Neuron (in vitro differentiated cells): ENCODE results near the gene PRIMA1.

ENCODE experiments used
- H2AFZ ChIP-seq: one replicate; pipeline ENCODE4 v1.6.1; 2013; ENCODE audit warnings: low read depth, mild to moderate bottlenecking, inconsistent platforms, low read length, moderate library complexity
- H3K27me3 ChIP-seq: one replicate; pipeline ENCODE4 v1.6.1; 2013; ENCODE audit warnings: low read length; ENCODE audit not compliant: insufficient read depth
- H3K36me3 ChIP-seq: one replicate; pipeline ENCODE4 v1.6.1; 2013; ENCODE audit warnings: low read length; ENCODE audit not compliant: insufficient read depth
- H3K4me1 ChIP-seq: one replicate; pipeline ENCODE4 v1.6.1; 2013; ENCODE audit warnings: low read length; ENCODE audit not compliant: insufficient read depth
- H3K4me3 ChIP-seq: 2 replicates; pipeline ENCODE4 v1.5.1; 2013; ENCODE audit warnings: mild to moderate bottlenecking, low read length, moderate library complexity
- H3K9me3 ChIP-seq: one replicate; pipeline ENCODE4 v1.6.1; 2013; ENCODE audit warnings: low read length

The PRIMA1 gene

GRCh38 chr14:93729993-93730392, 58.3 kb downstream of the PRIMA1 start:
- H3K9me3 ChIP-seq = no peaks in the 10 kb centered on the region
- no peak overlapping the region for H3K4me3 ChIP-seq
- no peak overlapping the region for H2AFZ ChIP-seq
- no peaks in the 10 kb centered on the region for H3K36me3 ChIP-seq
- no peaks in the 10 kb centered on the region for H3K4me1 ChIP-seq
- H3K27me3 ChIP-seq = no peaks in the 10 kb centered on the region

- no peaks in the 10 kb centered on the region for H3K9me3 ChIP-seq
Observed at GRCh38 chr14:93728651-93729016, 59.7 kb downstream of the PRIMA1 start.

GRCh38 chr14:93727917-93728650, 60.2 kb downstream of the PRIMA1 start:
- Histone ChIP-seq H2AFZ (no peak overlapping the region), H3K27me3 (no peaks in the 10 kb centered on the region), H3K4me1 (no peaks in the 10 kb centered on the region), H3K9me3 (no peaks in the 10 kb centered on the region), H3K4me3 (no peak overlapping the region), H3K36me3 (no peaks in the 10 kb centered on the region)

More at GRCh38 chr14:93728651-93729016, 59.7 kb downstream of the PRIMA1 start:
- Histone ChIP-seq H3K4me1 (no peaks in the 10 kb centered on the region), H3K36me3 (no peaks in the 10 kb centered on the region), H2AFZ (no peak overlapping the region), H3K27me3 (no peaks in the 10 kb centered on the region), H3K4me3 (no peak overlapping the region)

- no peaks in the 10 kb centered on the region for H3K4me1 ChIP-seq
- no peaks in the 10 kb centered on the region for H3K9me3 ChIP-seq
- no peaks in the 10 kb centered on the region for H3K36me3 ChIP-seq
- no peak overlapping the region for H2AFZ ChIP-seq
- no peak overlapping the region for H3K4me3 ChIP-seq
- no peaks in the 10 kb centered on the region for H3K27me3 ChIP-seq
Observed at GRCh38 chr14:93727039-93727740, 61.1 kb downstream of the PRIMA1 start.

GRCh38 chr14:93725993-93726392, 62.3 kb downstream of the PRIMA1 start:
- H2AFZ ChIP-seq = no peak overlapping the region
- no peaks in the 10 kb centered on the region for H3K36me3 ChIP-seq
- no peaks in the 10 kb centered on the region for H3K4me1 ChIP-seq
- H3K4me3 ChIP-seq = no peak overlapping the region
- no peaks in the 10 kb centered on the region for H3K9me3 ChIP-seq
- no peaks in the 10 kb centered on the region for H3K27me3 ChIP-seq

GRCh38 chr14:93725002-93725582, 63.2 kb downstream of the PRIMA1 start:
- H3K9me3 ChIP-seq = no peaks in the 10 kb centered on the region
- H2AFZ ChIP-seq = no peak overlapping the region
- no peaks in the 10 kb centered on the region for H3K4me1 ChIP-seq
- H3K27me3 ChIP-seq = no peaks in the 10 kb centered on the region
- no peak overlapping the region for H3K4me3 ChIP-seq
- no peaks in the 10 kb centered on the region for H3K36me3 ChIP-seq

- no peaks in the 10 kb centered on the region for H3K4me1 ChIP-seq
- no peaks in the 10 kb centered on the region for H3K9me3 ChIP-seq
Observed at GRCh38 chr14:93723001-93723400, 65.3 kb downstream of the PRIMA1 start.

GRCh38 chr14:93720981-93721483, 67.3 kb downstream of the PRIMA1 start:
- no peak overlapping the region for H3K4me3 ChIP-seq
- no peaks in the 10 kb centered on the region for H3K9me3 ChIP-seq
- H2AFZ ChIP-seq = no peak overlapping the region
- no peaks in the 10 kb centered on the region for H3K4me1 ChIP-seq
- H3K27me3 ChIP-seq = peaks cover 5% of the 10 kb centered on the region
- no peaks in the 10 kb centered on the region for H3K36me3 ChIP-seq

More at GRCh38 chr14:93723001-93723400, 65.3 kb downstream of the PRIMA1 start:
- no peak overlapping the region for H2AFZ ChIP-seq
- H3K36me3 ChIP-seq = no peaks in the 10 kb centered on the region
- H3K27me3 ChIP-seq = peaks cover 5% of the 10 kb centered on the region
- H3K4me3 ChIP-seq = no peak overlapping the region

- H2AFZ ChIP-seq = no peak overlapping the region
- no peak overlapping the region for H3K4me3 ChIP-seq
- H3K4me1 ChIP-seq = no peaks in the 10 kb centered on the region
- H3K27me3 ChIP-seq = peaks cover 5% of the 10 kb centered on the region
- no peaks in the 10 kb centered on the region for H3K36me3 ChIP-seq
- no peaks in the 10 kb centered on the region for H3K9me3 ChIP-seq
Observed at GRCh38 chr14:93720076-93720815, 68.0 kb downstream of the PRIMA1 start.

- Histone ChIP-seq H3K27me3 (peaks cover 8% of the 10 kb centered on the region), H2AFZ (no peak overlapping the region), H3K4me1 (no peaks in the 10 kb centered on the region), H3K36me3 (no peaks in the 10 kb centered on the region), H3K4me3 (no peak overlapping the region), H3K9me3 (no peaks in the 10 kb centered on the region)
Observed at GRCh38 chr14:93719256-93719655, 69.0 kb downstream of the PRIMA1 start.

GRCh38 chr14:93717668-93718320, 70.5 kb downstream of the PRIMA1 start:
- no peaks in the 10 kb centered on the region for H3K9me3 ChIP-seq
- H2AFZ ChIP-seq = no peak overlapping the region
- no peaks in the 10 kb centered on the region for H3K36me3 ChIP-seq
- H3K4me1 ChIP-seq = no peaks in the 10 kb centered on the region
- no peak overlapping the region for H3K4me3 ChIP-seq
- peaks cover 10% of the 10 kb centered on the region for H3K27me3 ChIP-seq

GRCh38 chr14:93716746-93717667, 71.3 kb downstream of the PRIMA1 start:
- no peaks in the 10 kb centered on the region for H3K36me3 ChIP-seq
- no peak overlapping the region for H3K4me3 ChIP-seq
- H3K9me3 ChIP-seq = no peaks in the 10 kb centered on the region
- peaks cover 10% of the 10 kb centered on the region for H3K27me3 ChIP-seq
- H2AFZ ChIP-seq = no peak overlapping the region
- no peaks in the 10 kb centered on the region for H3K4me1 ChIP-seq
